NCI-H187 (cell line): ENCODE results near the gene LETMD1.

Experiments used
- DNase-seq, 2 experiments: peaks; one replicate each; lab custom pipeline; 2025; lab: John Stamatoyannopoulos, UW

The LETMD1 gene

GRCh38 chr12:51025836-51026638 is 22.1 kb upstream of the LETMD1 start, which contains the start of gene SLC11A2:
SLC11A2 (minus strand) TSS chr12:51026384; CDS start chr12:51010728, 15,656 bp downstream.
- peak; percentile 86 to 93 for DNase-seq

DNA sequence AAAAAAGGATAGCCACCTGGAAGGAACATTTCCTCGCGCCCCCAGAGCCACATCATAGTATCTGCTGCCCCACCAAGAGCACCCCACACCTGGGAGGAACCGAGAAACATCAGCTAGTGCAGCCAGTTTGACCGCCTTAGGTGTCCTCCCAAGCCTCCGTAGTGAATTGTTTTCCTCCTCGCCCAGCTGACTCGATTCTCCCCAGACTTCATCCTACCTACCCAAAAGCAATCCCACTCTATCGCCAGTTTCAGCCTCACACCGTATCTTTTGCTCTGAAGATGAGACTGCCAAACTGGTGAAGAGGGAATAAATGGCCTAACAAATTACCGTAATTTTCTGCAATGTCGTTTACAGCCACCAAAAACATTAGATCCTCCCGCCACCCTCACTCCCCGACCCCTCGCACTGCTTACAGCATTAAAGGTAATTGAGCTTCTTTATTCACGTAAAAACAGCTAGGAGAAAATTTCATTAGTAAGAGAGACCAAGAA is 20.7 kb upstream of the LETMD1 start:
- DNase-seq, result no peak

- DNase-seq, result peak in 1 of 2 experiments; percentile 15
Observed at GRCh38 chr12:51028126-51028812, 19.9 kb upstream of the LETMD1 start.

DNA sequence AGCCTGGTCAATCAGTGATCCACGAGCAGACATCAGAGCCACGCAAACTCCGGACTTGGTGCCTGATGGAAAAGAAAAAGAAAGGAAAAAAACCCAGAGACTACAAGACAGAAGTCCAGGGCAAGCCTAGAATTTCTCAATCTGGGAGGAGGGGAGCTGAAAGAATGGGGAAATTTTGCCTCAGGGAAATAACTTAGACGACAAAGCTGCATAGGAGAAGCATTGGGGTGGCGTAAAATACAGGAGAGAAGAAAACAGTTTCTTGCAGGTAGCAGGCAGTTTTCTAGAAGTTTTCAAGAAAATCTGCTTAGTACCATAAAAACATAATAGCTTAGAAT is 19.3 kb upstream of the LETMD1 start:
- DNase-seq, result no peak

DNA sequence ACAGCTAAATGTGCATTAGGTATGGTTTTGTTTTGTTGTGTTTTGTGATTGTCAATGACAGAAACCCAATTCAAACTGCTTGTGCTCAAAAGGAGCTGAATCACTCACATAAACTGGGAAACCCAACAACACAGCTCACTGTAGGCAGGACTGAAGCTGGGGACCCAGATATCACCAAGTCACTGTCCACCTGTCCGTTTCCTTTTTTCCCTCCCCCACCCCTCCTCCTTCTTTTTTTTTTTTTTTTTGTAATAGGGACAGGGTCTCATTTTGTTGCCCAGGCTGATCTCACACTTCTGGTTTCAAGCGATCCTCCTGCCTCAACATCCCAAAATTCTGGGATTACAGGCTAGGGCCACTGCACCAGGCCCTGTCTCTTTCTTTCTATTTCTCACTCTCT is 15.1 kb upstream of the LETMD1 start:
- no peak for DNase-seq

DNA sequence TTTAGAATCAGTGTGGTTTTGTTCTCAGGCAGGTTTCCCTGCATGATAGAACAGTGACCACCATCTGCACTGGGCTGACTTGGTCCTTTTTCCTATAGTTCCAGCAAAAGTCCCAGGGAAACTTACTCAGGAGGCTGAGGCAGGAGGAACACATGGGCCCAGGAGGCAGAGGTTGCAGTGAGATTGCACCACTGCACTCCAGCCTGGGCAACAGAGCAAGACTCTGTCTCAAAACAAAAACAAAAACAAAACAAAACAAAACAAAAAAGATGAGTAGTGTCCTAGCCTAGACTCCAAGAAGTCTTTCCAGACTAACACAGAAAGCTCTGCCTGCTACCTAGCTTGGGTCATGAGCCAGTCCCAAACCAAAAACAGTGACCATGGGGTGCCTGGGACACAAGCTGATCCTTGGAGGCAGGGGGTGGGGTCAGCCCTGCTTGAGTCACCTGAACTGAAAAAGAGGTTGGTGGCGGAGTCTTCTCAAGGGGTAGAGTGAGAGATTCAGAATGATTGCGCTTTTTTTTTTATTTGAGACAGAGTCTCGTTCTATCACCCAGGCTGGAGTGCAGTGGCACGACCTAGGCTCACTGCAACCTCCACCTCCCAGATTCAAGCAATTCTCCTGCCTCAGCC is 14.6 kb upstream of the LETMD1 start:
- DNase-seq, result no peak

- DNase-seq, result no peak
Observed at GRCh38 chr12:51036279-51036678, 11.8 kb upstream of the LETMD1 start.

DNA sequence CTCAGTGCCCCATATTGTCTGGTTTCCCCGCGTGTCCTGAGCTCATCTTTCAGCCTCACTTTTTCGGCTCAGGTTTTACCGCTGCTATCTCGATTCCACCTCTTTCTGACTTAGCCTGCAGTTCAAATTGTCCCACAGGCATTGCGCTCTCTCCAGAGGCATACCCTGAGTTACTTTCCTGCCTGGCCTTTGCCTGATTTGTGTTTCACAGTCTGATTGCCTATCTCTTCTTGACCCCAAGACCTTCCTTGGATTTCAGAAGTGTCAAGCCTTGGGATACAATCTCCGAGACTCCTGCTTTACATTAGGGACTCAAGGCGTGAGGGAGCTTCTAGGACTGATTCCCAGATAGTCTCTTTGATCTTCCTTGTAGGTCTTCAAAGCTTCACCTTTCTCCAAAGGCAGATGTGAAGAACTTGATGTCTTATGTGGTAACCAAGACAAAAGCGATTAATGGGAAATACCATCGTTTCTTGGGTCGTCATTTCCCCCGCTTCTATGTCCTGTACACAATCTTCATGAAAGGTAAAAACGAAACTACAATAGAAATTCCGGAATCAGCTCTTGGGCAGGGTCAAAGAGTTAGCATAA is 629 bp downstream of the LETMD1 start:
- no peak for DNase-seq

GRCh38 chr12:51049525-51049924 is 1.4 kb downstream of the LETMD1 start:
- DNase-seq, result no peak

DNA sequence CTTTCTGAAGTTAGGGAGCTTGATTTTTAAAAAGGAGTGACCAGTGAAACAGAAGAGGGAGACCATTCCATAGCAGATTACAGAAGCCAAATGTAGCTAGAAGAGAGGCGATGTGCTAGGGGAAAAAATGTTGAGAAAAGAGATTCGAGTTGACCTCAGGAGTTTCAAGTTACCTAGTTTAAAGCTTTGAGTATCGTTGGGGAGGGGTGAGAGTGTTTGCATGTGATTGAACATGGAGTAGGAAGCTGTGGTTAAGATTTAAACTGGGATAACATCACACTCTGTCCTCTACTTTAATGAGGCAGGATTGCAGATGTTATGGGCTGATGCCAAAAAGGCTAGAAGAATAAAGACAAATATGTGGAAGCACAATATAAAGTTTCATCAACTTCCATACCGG is 3.7 kb downstream of the LETMD1 start:
- DNase-seq, result no peak

DNA sequence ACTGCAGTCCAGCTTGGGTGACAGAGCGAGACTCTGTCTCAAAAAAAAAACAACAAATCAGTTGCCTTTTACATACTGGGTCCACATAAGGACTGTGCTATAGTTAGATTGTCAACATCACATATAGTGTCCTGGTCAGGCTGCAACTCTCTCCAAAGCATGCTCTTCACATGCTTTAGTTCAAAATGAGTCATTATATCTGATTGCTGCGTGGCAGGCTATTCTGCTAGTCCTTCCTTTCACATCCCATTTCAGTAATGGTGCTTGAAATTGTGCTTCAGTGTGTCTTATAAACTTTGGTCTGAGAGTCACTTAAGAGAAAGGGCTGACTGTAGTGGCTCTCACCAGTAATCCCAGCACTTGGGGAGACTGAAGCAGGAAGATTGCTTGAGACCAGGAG is 6.9 kb downstream of the LETMD1 start:
- DNase-seq, result no peak

GRCh38 chr12:51056242-51056641 is 8.1 kb downstream of the LETMD1 start:
- DNase-seq, result no peak

- no peak for DNase-seq
Observed at GRCh38 chr12:51059086-51059485, 11.0 kb downstream of the LETMD1 start.

GRCh38 chr12:51062631-51063397 is 14.7 kb downstream of the LETMD1 start:
- DNase-seq, result no peak

GRCh38 chr12:51065530-51065929 is 17.4 kb downstream of the LETMD1 start:
- DNase-seq, result no peak

- no peak for DNase-seq
Observed at GRCh38 chr12:51067229-51067628, 19.1 kb downstream of the LETMD1 start.

GRCh38 chr12:51067771-51068170 is 19.6 kb downstream of the LETMD1 start:
- DNase-seq, result no peak

DNA sequence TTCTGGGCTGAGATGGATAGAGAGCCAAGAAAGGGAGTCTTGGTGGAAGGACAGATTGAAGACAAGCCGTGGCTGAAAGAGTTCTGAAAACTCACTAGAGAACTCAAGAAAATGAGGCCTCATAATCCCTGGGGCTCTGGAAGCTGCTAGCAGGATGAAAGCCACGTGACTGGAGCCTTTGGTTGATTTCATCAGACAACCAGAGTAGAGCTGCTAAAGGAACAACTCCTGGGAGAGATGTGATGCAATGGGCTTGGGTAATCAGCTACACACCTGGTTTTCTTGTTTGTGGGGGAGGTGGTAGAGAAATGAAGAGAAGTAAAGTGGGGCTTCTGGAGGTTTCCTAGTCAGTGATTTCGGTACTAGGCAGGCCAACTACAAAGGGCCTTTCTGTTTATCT is 21.9 kb downstream of the LETMD1 start:
- no peak for DNase-seq

GRCh38 chr12:51071663-51072062 is 23.5 kb downstream of the LETMD1 start:
- no peak for DNase-seq

- DNase-seq, result no peak
Observed at GRCh38 chr12:51075390-51075789, 27.3 kb downstream of the LETMD1 start.

GRCh38 chr12:51076236-51076930 is 28.3 kb downstream of the LETMD1 start:
- no peak for DNase-seq
